ENCODE measurements around the gene LCE5A.
"Not testable (repeated sequence)": the region's sequence is repeated elsewhere in the genome, so short reads cannot be mapped to it uniquely, and the experiment has no call there.

LCE5A gene

GRCh38 chr1:152510503-152510902, at the start of gene LCE5A:
LCE5A (plus strand) TSS chr1:152510803; CDS start chr1:152511535, 732 bp downstream.
- no peak for DNase-seq

GRCh38 chr1:152461544-152461943, 49.1 kb upstream of the LCE5A start:
- DNase-seq, result peak; percentile 36

GRCh38 chr1:152462636-152463035, 48.0 kb upstream of the LCE5A start:
- no peak for DNase-seq

- DNase-seq, result no peak
These were observed 44.4 kb upstream of the LCE5A start for GRCh38 chr1:152466217-152466616.

GRCh38 chr1:152473887-152474537, 36.6 kb upstream of the LCE5A start:
- DNase-seq, result no peak

- no peak for DNase-seq
These were observed 30.6 kb upstream of the LCE5A start for GRCh38 chr1:152479792-152480595.

- DNase-seq, result no peak
These were observed 28.5 kb upstream of the LCE5A start for GRCh38 chr1:152481869-152482664.

GRCh38 chr1:152486400-152487006, 24.1 kb upstream of the LCE5A start:
- no peak for DNase-seq

- DNase-seq, result no peak
These were observed 22.7 kb upstream of the LCE5A start for GRCh38 chr1:152487871-152488270.

GRCh38 chr1:152491537-152491936, 19.1 kb upstream of the LCE5A start:
- DNase-seq, result not testable (repeated sequence)

GRCh38 chr1:152495066-152495675, 15.4 kb upstream of the LCE5A start:
- DNase-seq, result no peak

GRCh38 chr1:152497273-152497672, 13.3 kb upstream of the LCE5A start:
- DNase-seq, result no peak

- DNase-seq, result no peak
These were observed 8.9 kb upstream of the LCE5A start for GRCh38 chr1:152501704-152502103.

- DNase-seq, result no peak
These were observed 8.0 kb upstream of the LCE5A start for GRCh38 chr1:152502496-152503180.

GRCh38 chr1:152505083-152505482, 5.5 kb upstream of the LCE5A start:
- DNase-seq, result no peak

GRCh38 chr1:152506899-152507498, 3.6 kb upstream of the LCE5A start:
- no peak for DNase-seq

- DNase-seq, result no peak
These were observed 993 bp downstream of the LCE5A start for GRCh38 chr1:152511596-152511995.

GRCh38 chr1:152513081-152513480, 2.5 kb downstream of the LCE5A start:
- DNase-seq, result no peak

- peak; percentile 3 for DNase-seq
These were observed 4.3 kb downstream of the LCE5A start for GRCh38 chr1:152514715-152515433.

- no peak for DNase-seq
These were observed 4.8 kb downstream of the LCE5A start for GRCh38 chr1:152515434-152515783.

GRCh38 chr1:152516082-152516481, 5.5 kb downstream of the LCE5A start:
- no peak for DNase-seq
